Kidney (tissue), 14 donors: Measurements from ENCODE around the gene LHPP. TPM values are rescaled to one million over a fixed set of nuclear protein-coding genes. Genes with fewer than 3 reads are reported as not detected.
A peak's percentile ranks its signal among the peaks of the same experiment; 100 is the strongest.

Source experiments
- DNase-seq, 5 donors: peaks; one replicate each; pipeline ENCODE4 v3.0.0-alpha.2; 2013 to 2020
- FAIRE-seq: peaks from 2 replicates; lab custom pipeline; 2012; peaks lifted over from hg19 to GRCh38; lab: Jason Lieb, UNC
- H3K27ac ChIP-seq, 2 donors: one replicate each; pipeline ENCODE4 v1.7.0; 2013; ENCODE audit warnings: low read depth in 2 of 2, low read length in 2 of 2, inconsistent platforms in 1 of 2
- H3K27me3 ChIP-seq: one replicate; pipeline ENCODE4 v1.7.1; 2013; ENCODE audit warnings: low read length, inconsistent platforms; ENCODE audit not compliant: control insufficient read depth, insufficient read depth
- H3K36me3 ChIP-seq, 3 donors: one replicate each; pipeline versions ENCODE4 v1.7.0 to v1.7.1; 2013; ENCODE audit warnings: low read length in 3 of 3, control low read depth in 1 of 3, inconsistent platforms in 1 of 3; ENCODE audit not compliant: insufficient read depth in 3 of 3, control insufficient read depth in 2 of 3
- H3K4me1 ChIP-seq, 3 donors: one replicate each; pipeline versions ENCODE4 v1.7.0 to v1.7.1; 2013; ENCODE audit warnings: low read length in 3 of 3, inconsistent platforms in 1 of 3, low read depth in 1 of 3; ENCODE audit not compliant: control insufficient read depth in 2 of 3, insufficient read depth in 2 of 3
- H3K4me3 ChIP-seq, 3 donors: one replicate each; pipeline versions ENCODE4 v1.7.0 to v1.8.1; 2013; ENCODE audit warnings: low read length in 3 of 3, control low read depth in 1 of 3, inconsistent platforms in 1 of 3
- H3K9ac ChIP-seq, 3 donors: one replicate each; pipeline versions ENCODE4 v1.7.0 to v1.7.1; 2013; ENCODE audit warnings: low read length in 3 of 3, control low read depth in 1 of 3, inconsistent platforms in 1 of 3
- H3K9me3 ChIP-seq, 3 donors: one replicate each; pipeline versions ENCODE4 v1.7.0 to v1.7.1; 2013; ENCODE audit warnings: low read length in 3 of 3, control low read depth in 1 of 3, inconsistent platforms in 1 of 3; ENCODE audit not compliant: control insufficient read depth in 2 of 3, insufficient read depth in 1 of 3
- intact Hi-C: fragments of 100-400 bp; cut with DNase I; formaldehyde crosslinking; loops from one replicate; pipeline ENCODE4 v1.11.1; 2022
- polyA plus RNA-seq: library from polyadenylated mRNA; stranded (reverse); fragments of 350-450 nt; fragmentation: Illumina TruSeq; extraction: RNeasy Lipid Tissue Mini Kit (QIAGEN cat#74804); gene quantifications from one replicate; pipeline ENCODE4 v1.2.3, GENCODE V29; 2014; ENCODE audit warnings: low read depth, low replicate concordance; ENCODE audit not compliant: insufficient read depth
- total RNA-seq: library from RNA; stranded (reverse); fragmentation: NEBNext Ultra II Directional; extraction: Animal tissue kit (Norgen Biotek cat#: 25700); gene quantifications from one replicate; pipeline ENCODE4 v1.2.1, GENCODE V29; 2021
- TF ChIP-seq, protein P1 (sequence below): IDR thresholded peaks from 3 replicates; pipeline ENCODE4 v1.5.1; 2012; ENCODE audit warnings: mild to moderate bottlenecking, moderate library complexity, borderline replicate concordance; ENCODE audit not compliant: insufficient read depth; ENCODE audit errors: extremely low read depth
- donor health status: control.
- donor health status: control.
- donor health status: control.
- donor health status: control.
- donor health status: control.
- donor health status: DM: yes; HTN: yes; CAD: no.
- donor health status: Normal renal cell carcinoma (clear cell type).

The LHPP gene
- total and polyA plus RNA-seq, 2 donors from 2014 or later, result 16.6 to 52.5 TPM

DNA sequence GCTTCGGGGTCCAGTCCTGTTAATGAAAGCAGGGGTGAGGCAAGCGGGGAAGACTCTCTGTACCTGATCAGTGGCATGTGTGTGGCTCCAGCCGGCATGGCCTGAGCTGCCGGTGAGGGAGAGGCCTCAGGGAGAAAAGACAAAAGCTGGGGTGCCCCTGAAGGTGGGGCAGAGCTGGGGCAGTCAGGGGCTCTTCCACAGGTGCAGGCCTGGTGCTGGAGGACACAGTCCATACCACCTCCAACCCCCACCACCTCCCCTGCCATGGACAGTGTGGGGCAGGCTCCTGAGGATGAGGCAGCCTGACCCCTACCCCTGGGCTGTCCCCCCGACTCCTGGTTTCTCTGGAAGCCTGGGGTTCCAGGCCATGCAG lies 129.5 kb downstream of the LHPP start:
- no peaks in the 10 kb centered on the region for H3K27me3 ChIP-seq
- H3K4me3 ChIP-seq, result no peak overlapping the region
- H3K4me1 ChIP-seq, result peaks cover 0 to 19% (median 17%) of the 10 kb centered on the region in 3 donors
- FAIRE-seq, result no peak
- H3K9ac ChIP-seq, result no peak overlapping the region
- TF ChIP-seq, protein P1, sequence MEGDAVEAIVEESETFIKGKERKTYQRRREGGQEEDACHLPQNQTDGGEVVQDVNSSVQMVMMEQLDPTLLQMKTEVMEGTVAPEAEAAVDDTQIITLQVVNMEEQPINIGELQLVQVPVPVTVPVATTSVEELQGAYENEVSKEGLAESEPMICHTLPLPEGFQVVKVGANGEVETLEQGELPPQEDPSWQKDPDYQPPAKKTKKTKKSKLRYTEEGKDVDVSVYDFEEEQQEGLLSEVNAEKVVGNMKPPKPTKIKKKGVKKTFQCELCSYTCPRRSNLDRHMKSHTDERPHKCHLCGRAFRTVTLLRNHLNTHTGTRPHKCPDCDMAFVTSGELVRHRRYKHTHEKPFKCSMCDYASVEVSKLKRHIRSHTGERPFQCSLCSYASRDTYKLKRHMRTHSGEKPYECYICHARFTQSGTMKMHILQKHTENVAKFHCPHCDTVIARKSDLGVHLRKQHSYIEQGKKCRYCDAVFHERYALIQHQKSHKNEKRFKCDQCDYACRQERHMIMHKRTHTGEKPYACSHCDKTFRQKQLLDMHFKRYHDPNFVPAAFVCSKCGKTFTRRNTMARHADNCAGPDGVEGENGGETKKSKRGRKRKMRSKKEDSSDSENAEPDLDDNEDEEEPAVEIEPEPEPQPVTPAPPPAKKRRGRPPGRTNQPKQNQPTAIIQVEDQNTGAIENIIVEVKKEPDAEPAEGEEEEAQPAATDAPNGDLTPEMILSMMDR, result no peak
- H3K9me3 ChIP-seq, result peaks cover 0 to 6% (median 0%) of the 10 kb centered on the region in 3 donors
- H3K36me3 ChIP-seq, result no peaks in the 10 kb centered on the region
- H3K27ac ChIP-seq, result no peak overlapping the region
- intact Hi-C loops, result no loop called here
- DNase-seq, result peak in 2 of 5 donors; percentile 39 to 49

DNA sequence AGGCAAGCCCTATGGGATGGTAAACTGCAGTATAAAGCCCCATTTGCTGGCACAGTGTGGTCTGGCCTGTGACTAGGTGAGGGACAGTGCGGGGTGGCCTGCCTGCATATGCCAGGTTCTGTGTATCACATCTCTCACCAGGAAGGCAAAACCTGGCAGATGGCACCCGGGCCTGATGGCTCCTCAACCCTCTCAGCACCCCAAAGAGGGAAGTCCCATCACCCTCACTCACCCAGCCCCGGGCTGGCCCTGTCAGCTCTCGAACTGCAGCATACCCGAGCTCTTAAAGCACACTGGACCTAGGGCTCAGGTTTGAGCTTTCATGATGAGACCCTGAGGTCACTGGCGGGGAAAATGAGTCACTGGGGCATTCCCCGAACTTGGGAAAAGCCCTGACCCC lies 130.5 kb downstream of the LHPP start:
- FAIRE-seq (no peak), DNase-seq (peak in 2 of 5 donors; percentile 26 to 53)
- Histone ChIP-seq H3K9ac (no peak overlapping the region), H3K36me3 (no peaks in the 10 kb centered on the region), H3K9me3 (peaks cover 0 to 6% (median 0%) of the 10 kb centered on the region in 3 donors), H3K4me3 (no peak overlapping the region), H3K27me3 (no peaks in the 10 kb centered on the region), H3K27ac (no peak overlapping the region), H3K4me1 (peaks cover 0 to 20% (median 17%) of the 10 kb centered on the region in 3 donors)
- TF ChIP-seq, protein P1, result no peak
- intact Hi-C loops, result no loop called here

DNA sequence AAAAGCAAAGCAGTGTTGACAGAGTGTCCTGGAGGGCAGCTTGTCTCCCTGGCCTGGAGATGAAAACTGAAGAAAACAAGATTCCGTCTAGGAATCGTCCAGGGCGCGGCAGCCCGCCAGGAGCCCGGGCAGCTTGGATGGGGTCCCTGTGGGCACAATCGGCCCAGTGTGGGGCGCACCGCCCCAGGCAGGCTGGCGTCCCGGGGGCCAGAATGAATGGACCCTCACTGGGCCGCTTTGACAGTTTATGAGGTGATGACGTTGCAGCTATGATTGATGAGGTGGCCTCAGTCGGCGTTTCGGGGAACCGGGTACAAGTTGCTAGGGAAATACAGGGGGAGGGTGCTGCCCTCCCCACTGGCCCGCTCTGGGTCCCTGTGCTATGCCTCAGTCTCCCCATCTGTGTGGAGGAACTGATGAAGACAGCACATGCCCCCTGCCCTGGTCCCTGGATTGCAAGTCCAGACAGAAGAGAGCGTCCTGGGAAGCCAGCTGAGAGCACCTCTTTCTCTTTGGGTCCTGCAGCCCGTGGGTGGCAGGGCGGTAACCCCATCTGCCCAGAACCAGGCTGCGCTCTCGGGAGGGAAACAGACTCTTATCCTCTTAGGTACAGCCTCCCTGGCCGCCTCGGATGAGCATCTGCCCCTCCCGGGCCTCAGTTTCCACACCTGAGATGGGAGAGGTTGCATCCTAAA lies 131.3 kb downstream of the LHPP start:
- Histone ChIP-seq H3K4me1 (peaks cover 0 to 19% (median 16%) of the 10 kb centered on the region in 3 donors), H3K27ac (no peak overlapping the region), H3K27me3 (no peaks in the 10 kb centered on the region), H3K9ac (no peak overlapping the region), H3K36me3 (no peaks in the 10 kb centered on the region), H3K4me3 (no peak overlapping the region), H3K9me3 (peaks cover 0 to 6% (median 0%) of the 10 kb centered on the region in 3 donors)
- peak in 2 of 5 donors; percentile 37 to 61 for DNase-seq
- intact Hi-C loops, result no loop called here
- no peak for FAIRE-seq
- TF ChIP-seq, protein P1, result no peak
